Choroid plexus epithelial cell (primary cell): ENCODE data around the gene GNLY.

ENCODE experiments used
- DNase-seq: peaks from one replicate; pipeline ENCODE4 v3.0.0-alpha.2; 2010; ENCODE audit warnings: low read depth
- H3K4me3 ChIP-seq: 2 replicates; pipeline ENCODE4 v1.5.1; 2011; ENCODE audit warnings: low read depth, mild to moderate bottlenecking, control low read depth, low read length, moderate library complexity
- TF ChIP-seq, protein P1 (sequence below): conservative IDR thresholded peaks from 2 replicates; pipeline ENCODE4 v1.5.1; 2011; ENCODE audit warnings: low read depth, mild to moderate bottlenecking, control low read depth, inconsistent platforms, low read length, moderate library complexity

The GNLY gene

GRCh38 chr2:85744741-85745601, 50.8 kb downstream of the GNLY start:
- peak overlapping the region; percentile 1 for H3K4me3 ChIP-seq
- TF ChIP-seq, protein P1, sequence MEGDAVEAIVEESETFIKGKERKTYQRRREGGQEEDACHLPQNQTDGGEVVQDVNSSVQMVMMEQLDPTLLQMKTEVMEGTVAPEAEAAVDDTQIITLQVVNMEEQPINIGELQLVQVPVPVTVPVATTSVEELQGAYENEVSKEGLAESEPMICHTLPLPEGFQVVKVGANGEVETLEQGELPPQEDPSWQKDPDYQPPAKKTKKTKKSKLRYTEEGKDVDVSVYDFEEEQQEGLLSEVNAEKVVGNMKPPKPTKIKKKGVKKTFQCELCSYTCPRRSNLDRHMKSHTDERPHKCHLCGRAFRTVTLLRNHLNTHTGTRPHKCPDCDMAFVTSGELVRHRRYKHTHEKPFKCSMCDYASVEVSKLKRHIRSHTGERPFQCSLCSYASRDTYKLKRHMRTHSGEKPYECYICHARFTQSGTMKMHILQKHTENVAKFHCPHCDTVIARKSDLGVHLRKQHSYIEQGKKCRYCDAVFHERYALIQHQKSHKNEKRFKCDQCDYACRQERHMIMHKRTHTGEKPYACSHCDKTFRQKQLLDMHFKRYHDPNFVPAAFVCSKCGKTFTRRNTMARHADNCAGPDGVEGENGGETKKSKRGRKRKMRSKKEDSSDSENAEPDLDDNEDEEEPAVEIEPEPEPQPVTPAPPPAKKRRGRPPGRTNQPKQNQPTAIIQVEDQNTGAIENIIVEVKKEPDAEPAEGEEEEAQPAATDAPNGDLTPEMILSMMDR: peak; percentile 9
- peak; percentile 89 for DNase-seq

- TF ChIP-seq, protein P1: no peak
- DNase-seq: no peak
- H3K4me3 ChIP-seq: peak overlapping the region; percentile 1
Measured at GRCh38 chr2:85745619-85746018, 51.5 kb downstream of the GNLY start.

DNA sequence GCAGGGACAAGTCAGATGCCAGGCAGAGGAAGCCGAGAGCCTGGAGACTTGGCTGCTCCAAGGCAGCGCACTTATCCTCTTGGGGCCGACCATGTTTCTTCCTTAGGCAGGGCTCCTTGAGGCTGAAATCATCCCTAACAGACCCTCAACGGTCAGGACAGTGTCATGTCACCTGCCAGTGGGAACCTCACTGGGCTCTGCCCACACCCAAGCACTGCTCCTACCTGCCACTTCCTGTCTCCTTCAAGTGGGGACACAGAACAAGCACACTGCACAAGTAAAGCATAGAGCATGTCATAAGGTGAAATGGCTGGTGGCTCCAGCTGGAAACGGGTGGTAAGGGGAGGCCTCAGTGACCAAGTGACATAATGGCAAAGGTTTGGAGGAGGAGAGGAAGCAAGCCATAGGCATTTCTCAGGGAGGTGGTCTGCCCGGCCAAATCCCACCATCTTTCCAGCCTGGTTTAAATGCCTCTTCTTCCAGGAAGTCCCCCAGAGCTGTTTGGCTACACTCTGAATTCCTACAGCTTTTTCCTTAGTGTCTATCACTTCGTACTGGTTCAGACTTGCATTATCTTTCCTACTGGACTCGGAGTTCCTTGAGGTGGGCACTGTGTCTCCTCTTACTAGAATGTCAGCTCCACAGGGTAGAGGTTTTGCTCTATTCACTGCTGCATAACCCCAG, 52.3 kb downstream of the GNLY start:
- no peak for DNase-seq
- H3K4me3 ChIP-seq: no peak overlapping the region
- TF ChIP-seq, protein P1: no peak

DNA sequence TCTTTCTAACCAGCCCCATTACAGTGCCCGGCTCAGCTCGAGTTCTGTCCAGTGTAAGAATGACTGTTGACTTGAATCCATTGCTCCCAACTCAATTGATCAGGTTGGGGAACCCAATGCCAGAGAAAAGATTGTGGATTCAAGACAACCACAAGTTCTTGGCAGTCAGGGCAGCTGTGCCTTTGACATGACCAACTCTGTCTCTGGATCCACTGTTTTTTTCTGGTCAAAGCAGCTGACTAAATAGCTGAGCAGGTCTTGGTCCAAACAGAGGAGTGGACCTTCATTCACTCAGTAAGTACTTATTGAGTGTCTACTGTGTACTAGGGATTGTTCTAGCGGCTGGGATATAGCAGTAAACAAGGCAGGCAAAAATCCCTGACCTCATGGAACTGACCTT, 53.3 kb downstream of the GNLY start:
- DNase-seq: no peak
- TF ChIP-seq, protein P1: no peak
- no peak overlapping the region for H3K4me3 ChIP-seq

- TF ChIP-seq, protein P1: no peak
- H3K4me3 ChIP-seq: no peak overlapping the region
- no peak for DNase-seq
Measured at GRCh38 chr2:85748039-85748734, 54.0 kb downstream of the GNLY start.
